Uterus (tissue), 2 donors: Measurements from ENCODE around the gene TMPRSS6.

Experiments
- CTCF ChIP-seq, 4 experiments: fragments of 200-600 bp in 2 of 4; fragments of 450-650 bp in 2 of 4; sonication (generic) in 2 of 4; IDR thresholded peaks; one replicate each; pipeline ENCODE4 v1.5.1; 2016 to 2019; ENCODE audit warnings: antibody characterized with exemption in 4 of 4, mild to moderate bottlenecking in 2 of 4, moderate library complexity in 1 of 4
- POLR2A ChIP-seq, 2 donors: fragments of 450-650 bp; IDR thresholded peaks; one replicate each; pipeline ENCODE4 v1.6.1; 2016; ENCODE audit warnings: antibody characterized with exemption in 2 of 2, mild to moderate bottlenecking in 1 of 2, moderate library complexity in 1 of 2

GRCh38 chr22:37090920-37091695 is 18.4 kb downstream of the TMPRSS6 start:
- TF ChIP-seq CTCF (IDR thresholded peaks at IDR 0.05) (no peak), POLR2A (IDR thresholded peaks at IDR 0.05) (no peak)
